Liver (tissue), 3 donors: Measurements from ENCODE around the gene PDGFD.

Source experiments
- TAF1 ChIP-seq: conservative IDR thresholded peaks from 2 replicates; pipeline ENCODE4 v1.6.1; 2016; ENCODE audit warnings: antibody characterized with exemption, mild to moderate bottlenecking
- TF ChIP-seq, protein P1 (sequence below): fragments of 150-350 bp; IDR thresholded peaks from 2 replicates; pipeline ENCODE4 v1.5.1; 2017; ENCODE audit warnings: improper control_type of control experiment, low read depth, low read length; ENCODE audit not compliant: missing input control
- TF ChIP-seq, protein P2 (sequence below): IDR thresholded peaks from 2 replicates; pipeline ENCODE4 v1.6.1; 2016; ENCODE audit warnings: antibody characterized with exemption, mild to moderate bottlenecking
- TF ChIP-seq, protein P3 (sequence below): IDR thresholded peaks from 2 replicates; pipeline ENCODE4 v1.6.1; 2016; ENCODE audit warnings: antibody characterized with exemption
- TF ChIP-seq, protein P4 (sequence below): IDR thresholded peaks from 2 replicates; pipeline ENCODE4 v1.6.1; 2016; ENCODE audit warnings: antibody characterized with exemption
- donor health status: healthy.
- donor health status: healthy.

DNA sequence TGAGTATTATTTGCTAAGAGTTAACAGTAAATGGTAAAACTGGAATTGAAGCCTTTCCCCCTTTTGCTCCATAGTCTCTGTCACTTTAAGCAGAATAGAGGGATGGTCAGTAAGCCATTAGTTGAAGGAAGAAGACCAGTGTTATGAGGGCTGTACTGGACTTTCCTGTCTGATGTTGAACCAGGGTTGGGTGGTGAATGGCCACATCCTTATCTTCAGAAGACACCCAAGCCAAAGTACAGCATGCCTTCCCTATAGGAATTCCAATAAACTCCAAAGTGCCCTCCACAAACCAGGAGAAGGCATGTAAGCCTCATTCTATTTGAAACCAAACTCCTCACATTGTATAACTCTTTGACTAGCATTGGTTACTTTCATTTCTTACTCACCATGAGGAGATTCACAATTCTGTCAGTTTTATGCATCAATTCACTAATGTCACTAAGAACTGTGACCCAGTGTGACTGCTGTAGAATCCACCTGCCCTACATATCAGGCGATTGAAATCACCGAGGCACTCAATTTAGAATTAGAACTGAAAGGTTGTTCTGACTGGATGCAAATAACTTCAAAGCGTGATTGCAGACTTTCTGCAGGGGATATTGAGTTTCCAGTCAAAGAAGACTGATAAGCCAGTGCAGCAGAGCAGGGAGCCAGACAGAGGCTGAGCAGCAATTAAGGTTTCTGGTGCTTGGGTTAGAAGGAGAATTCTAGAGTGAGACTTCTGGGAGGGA is 234.6 kb downstream of the PDGFD start:
- TF ChIP-seq, protein P1, sequence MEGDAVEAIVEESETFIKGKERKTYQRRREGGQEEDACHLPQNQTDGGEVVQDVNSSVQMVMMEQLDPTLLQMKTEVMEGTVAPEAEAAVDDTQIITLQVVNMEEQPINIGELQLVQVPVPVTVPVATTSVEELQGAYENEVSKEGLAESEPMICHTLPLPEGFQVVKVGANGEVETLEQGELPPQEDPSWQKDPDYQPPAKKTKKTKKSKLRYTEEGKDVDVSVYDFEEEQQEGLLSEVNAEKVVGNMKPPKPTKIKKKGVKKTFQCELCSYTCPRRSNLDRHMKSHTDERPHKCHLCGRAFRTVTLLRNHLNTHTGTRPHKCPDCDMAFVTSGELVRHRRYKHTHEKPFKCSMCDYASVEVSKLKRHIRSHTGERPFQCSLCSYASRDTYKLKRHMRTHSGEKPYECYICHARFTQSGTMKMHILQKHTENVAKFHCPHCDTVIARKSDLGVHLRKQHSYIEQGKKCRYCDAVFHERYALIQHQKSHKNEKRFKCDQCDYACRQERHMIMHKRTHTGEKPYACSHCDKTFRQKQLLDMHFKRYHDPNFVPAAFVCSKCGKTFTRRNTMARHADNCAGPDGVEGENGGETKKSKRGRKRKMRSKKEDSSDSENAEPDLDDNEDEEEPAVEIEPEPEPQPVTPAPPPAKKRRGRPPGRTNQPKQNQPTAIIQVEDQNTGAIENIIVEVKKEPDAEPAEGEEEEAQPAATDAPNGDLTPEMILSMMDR = no peak
- TF ChIP-seq, protein P2, sequence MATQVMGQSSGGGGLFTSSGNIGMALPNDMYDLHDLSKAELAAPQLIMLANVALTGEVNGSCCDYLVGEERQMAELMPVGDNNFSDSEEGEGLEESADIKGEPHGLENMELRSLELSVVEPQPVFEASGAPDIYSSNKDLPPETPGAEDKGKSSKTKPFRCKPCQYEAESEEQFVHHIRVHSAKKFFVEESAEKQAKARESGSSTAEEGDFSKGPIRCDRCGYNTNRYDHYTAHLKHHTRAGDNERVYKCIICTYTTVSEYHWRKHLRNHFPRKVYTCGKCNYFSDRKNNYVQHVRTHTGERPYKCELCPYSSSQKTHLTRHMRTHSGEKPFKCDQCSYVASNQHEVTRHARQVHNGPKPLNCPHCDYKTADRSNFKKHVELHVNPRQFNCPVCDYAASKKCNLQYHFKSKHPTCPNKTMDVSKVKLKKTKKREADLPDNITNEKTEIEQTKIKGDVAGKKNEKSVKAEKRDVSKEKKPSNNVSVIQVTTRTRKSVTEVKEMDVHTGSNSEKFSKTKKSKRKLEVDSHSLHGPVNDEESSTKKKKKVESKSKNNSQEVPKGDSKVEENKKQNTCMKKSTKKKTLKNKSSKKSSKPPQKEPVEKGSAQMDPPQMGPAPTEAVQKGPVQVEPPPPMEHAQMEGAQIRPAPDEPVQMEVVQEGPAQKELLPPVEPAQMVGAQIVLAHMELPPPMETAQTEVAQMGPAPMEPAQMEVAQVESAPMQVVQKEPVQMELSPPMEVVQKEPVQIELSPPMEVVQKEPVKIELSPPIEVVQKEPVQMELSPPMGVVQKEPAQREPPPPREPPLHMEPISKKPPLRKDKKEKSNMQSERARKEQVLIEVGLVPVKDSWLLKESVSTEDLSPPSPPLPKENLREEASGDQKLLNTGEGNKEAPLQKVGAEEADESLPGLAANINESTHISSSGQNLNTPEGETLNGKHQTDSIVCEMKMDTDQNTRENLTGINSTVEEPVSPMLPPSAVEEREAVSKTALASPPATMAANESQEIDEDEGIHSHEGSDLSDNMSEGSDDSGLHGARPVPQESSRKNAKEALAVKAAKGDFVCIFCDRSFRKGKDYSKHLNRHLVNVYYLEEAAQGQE = no peak
- TF ChIP-seq, protein P3, sequence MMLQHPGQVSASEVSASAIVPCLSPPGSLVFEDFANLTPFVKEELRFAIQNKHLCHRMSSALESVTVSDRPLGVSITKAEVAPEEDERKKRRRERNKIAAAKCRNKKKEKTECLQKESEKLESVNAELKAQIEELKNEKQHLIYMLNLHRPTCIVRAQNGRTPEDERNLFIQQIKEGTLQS = no peak
- TF ChIP-seq, protein P4, sequence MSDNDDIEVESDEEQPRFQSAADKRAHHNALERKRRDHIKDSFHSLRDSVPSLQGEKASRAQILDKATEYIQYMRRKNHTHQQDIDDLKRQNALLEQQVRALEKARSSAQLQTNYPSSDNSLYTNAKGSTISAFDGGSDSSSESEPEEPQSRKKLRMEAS = no peak
- TF ChIP-seq TAF1 = no peak
